OCI-LY1 (cell line): ENCODE results near the gene TMEM151B.

Source experiments
- H2AFZ ChIP-seq: fragments of 200-600 bp; sonication (generic), shearing (Covaris generic); 2 replicates; pipeline ENCODE4 v1.6.0; 2014; ENCODE audit warnings: antibody characterized with exemption, mild to moderate bottlenecking, low read length
- H3F3A ChIP-seq: fragments of 200-600 bp; sonication (generic), shearing (Covaris generic); 2 replicates; pipeline ENCODE4 v1.6.0; 2014; ENCODE audit warnings: mild to moderate bottlenecking, antibody characterized with exemption, low read length, moderate library complexity; ENCODE audit not compliant: insufficient read depth
- H3K27ac ChIP-seq: fragments of 200-600 bp; sonication (generic); 2 replicates; pipeline ENCODE4 v1.5.1; 2014; ENCODE audit warnings: low read length, mixed run types, mild to moderate bottlenecking, low read depth; ENCODE audit not compliant: poor library complexity, severe bottlenecking
- H3K27me3 ChIP-seq: fragments of 200-600 bp; sonication (generic); 2 replicates; pipeline ENCODE4 v1.6.0; 2014; ENCODE audit warnings: antibody characterized with exemption, mild to moderate bottlenecking, low read length, moderate library complexity; ENCODE audit not compliant: insufficient read depth
- H3K36me3 ChIP-seq: fragments of 200-600 bp; sonication (generic); 2 replicates; pipeline ENCODE4 v1.6.1; 2014; ENCODE audit warnings: mild to moderate bottlenecking, antibody characterized with exemption, low read length, moderate library complexity, mixed read lengths; ENCODE audit not compliant: insufficient read depth
- H3K4me1 ChIP-seq: fragments of 200-600 bp; sonication (generic); 2 replicates; pipeline ENCODE4 v1.5.1; 2014; ENCODE audit warnings: mild to moderate bottlenecking, low read length, moderate library complexity; ENCODE audit not compliant: insufficient read depth, severe bottlenecking
- H3K4me2 ChIP-seq: fragments of 200-600 bp; sonication (generic), shearing (Covaris generic); 2 replicates; pipeline ENCODE4 v1.6.1; 2014; ENCODE audit warnings: low read length
- H3K4me3 ChIP-seq: fragments of 200-600 bp; sonication (generic); 2 replicates; pipeline ENCODE4 v1.5.1; 2014; ENCODE audit warnings: low read length, low read depth, mild to moderate bottlenecking, mixed read lengths; ENCODE audit not compliant: poor library complexity, severe bottlenecking
- H3K79me2 ChIP-seq: fragments of 200-600 bp; shearing (Covaris generic); 2 replicates; pipeline ENCODE4 v1.6.1; 2016; ENCODE audit warnings: mixed run types, low read length, mixed read lengths; ENCODE audit not compliant: insufficient read depth
- H3K9ac ChIP-seq: fragments of 200-600 bp; sonication (generic), shearing (Covaris generic); 2 replicates; pipeline ENCODE4 v1.6.1; 2014; ENCODE audit warnings: mild to moderate bottlenecking, low read length, mixed read lengths
- H3K9me2 ChIP-seq: fragments of 200-600 bp; sonication (generic), shearing (Covaris generic); 2 replicates; pipeline ENCODE4 v1.6.1; 2014; ENCODE audit warnings: low read depth, mild to moderate bottlenecking, low read length, mixed read lengths
- H3K9me3 ChIP-seq: fragments of 200-600 bp; shearing (Covaris generic); 2 replicates; pipeline ENCODE4 v1.6.1; 2014; ENCODE audit warnings: low read length, mixed read lengths
- H4K20me1 ChIP-seq: fragments of 200-600 bp; sonication (generic), shearing (Covaris generic); 2 replicates; pipeline ENCODE4 v1.6.0; 2016; ENCODE audit warnings: mild to moderate bottlenecking, low read length; ENCODE audit not compliant: insufficient read depth
- CTCF ChIP-seq: fragments of 200-600 bp; sonication (generic), shearing (Covaris generic); IDR thresholded peaks from 2 replicates; pipeline ENCODE4 v1.5.1; 2017; ENCODE audit warnings: mild to moderate bottlenecking, antibody characterized with exemption, low read length, moderate library complexity, mixed read lengths
- EZH2 ChIP-seq: fragments of 200-600 bp; sonication (generic), shearing (Covaris generic); IDR thresholded peaks from 2 replicates; pipeline ENCODE4 v1.8.0; 2017; ENCODE audit warnings: borderline replicate concordance, mixed run types, mild to moderate bottlenecking, antibody characterized with exemption, low read length, moderate library complexity, mixed read lengths

The TMEM151B gene

GRCh38 chr6:44292661-44293365 lies 22.6 kb downstream of the TMEM151B start:
- Histone ChIP-seq H3K9ac (no peak overlapping the region), H3K4me1 (no peaks in the 10 kb centered on the region), H3K79me2 (no peaks in the 10 kb centered on the region), H3K4me3 (no peak overlapping the region), H3K4me2 (no peak overlapping the region), H3K27ac (no peak overlapping the region), H4K20me1 (no peaks in the 10 kb centered on the region), H3K27me3 (peaks cover 8% of the 10 kb centered on the region; the same call in 1 of the 2 replicates), H3F3A (no peaks in the 10 kb centered on the region), H3K9me3 (no peaks in the 10 kb centered on the region), H2AFZ (no peak overlapping the region), H3K36me3 (no peaks in the 10 kb centered on the region), H3K9me2 (no peaks in the 10 kb centered on the region)
- TF ChIP-seq EZH2, result no peak

GRCh38 chr6:44294832-44295791 lies 24.9 kb downstream of the TMEM151B start:
- Histone ChIP-seq H2AFZ (no peak overlapping the region), H3K9ac (no peak overlapping the region), H4K20me1 (no peaks in the 10 kb centered on the region), H3K9me3 (no peaks in the 10 kb centered on the region), H3K36me3 (0 out of 2 replicates have a peak, but pooled peaks cover under 1% of the 10 kb centered on the region), H3K4me2 (no peak overlapping the region), H3K4me3 (no peak overlapping the region), H3F3A (no peaks in the 10 kb centered on the region), H3K27me3 (peaks cover 4% of the 10 kb centered on the region; the same call in 1 of the 2 replicates), H3K79me2 (no peaks in the 10 kb centered on the region), H3K27ac (no peak overlapping the region), H3K9me2 (no peaks in the 10 kb centered on the region), H3K4me1 (no peaks in the 10 kb centered on the region)
- TF ChIP-seq CTCF (no peak), EZH2 (no peak)

- Histone ChIP-seq H3K4me2 (no peak overlapping the region), H3K9me2 (no peaks in the 10 kb centered on the region), H3K4me3 (no peak overlapping the region), H3F3A (no peaks in the 10 kb centered on the region), H3K36me3 (peaks cover 21% of the 10 kb centered on the region), H3K79me2 (no peaks in the 10 kb centered on the region), H2AFZ (no peak overlapping the region), H3K27ac (no peak overlapping the region), H3K9me3 (no peaks in the 10 kb centered on the region), H4K20me1 (no peaks in the 10 kb centered on the region), H3K27me3 (peaks cover 2% of the 10 kb centered on the region; the same call in 1 of the 2 replicates), H3K4me1 (no peaks in the 10 kb centered on the region), H3K9ac (no peak overlapping the region)
- no peak for TF ChIP-seq EZH2
- no peak for TF ChIP-seq CTCF
Measured at GRCh38 chr6:44297063-44298038, 27.1 kb downstream of the TMEM151B start.
